Suprapubic skin (tissue), 4 donors: ENCODE measurements around the gene NOS3.

ENCODE experiments used
- EP300 ChIP-seq: sonication (generic); formaldehyde crosslinking; IDR thresholded peaks from one replicate; pipeline ENCODE4 v1.6.1; 2017; ENCODE audit warnings: antibody characterized with exemption
- POLR2A ChIP-seq, 2 donors: fragments of 450-650 bp; IDR thresholded peaks; one replicate each; pipeline ENCODE4 v1.6.1; 2017; ENCODE audit warnings: antibody characterized with exemption in 2 of 2, mild to moderate bottlenecking in 2 of 2, moderate library complexity in 2 of 2
- POLR2AphosphoS5 ChIP-seq, 3 donors: sonication (generic); formaldehyde crosslinking; IDR thresholded peaks; one replicate each; pipeline ENCODE4 v1.6.1; 2017; ENCODE audit warnings: antibody characterized with exemption in 3 of 3

DNA sequence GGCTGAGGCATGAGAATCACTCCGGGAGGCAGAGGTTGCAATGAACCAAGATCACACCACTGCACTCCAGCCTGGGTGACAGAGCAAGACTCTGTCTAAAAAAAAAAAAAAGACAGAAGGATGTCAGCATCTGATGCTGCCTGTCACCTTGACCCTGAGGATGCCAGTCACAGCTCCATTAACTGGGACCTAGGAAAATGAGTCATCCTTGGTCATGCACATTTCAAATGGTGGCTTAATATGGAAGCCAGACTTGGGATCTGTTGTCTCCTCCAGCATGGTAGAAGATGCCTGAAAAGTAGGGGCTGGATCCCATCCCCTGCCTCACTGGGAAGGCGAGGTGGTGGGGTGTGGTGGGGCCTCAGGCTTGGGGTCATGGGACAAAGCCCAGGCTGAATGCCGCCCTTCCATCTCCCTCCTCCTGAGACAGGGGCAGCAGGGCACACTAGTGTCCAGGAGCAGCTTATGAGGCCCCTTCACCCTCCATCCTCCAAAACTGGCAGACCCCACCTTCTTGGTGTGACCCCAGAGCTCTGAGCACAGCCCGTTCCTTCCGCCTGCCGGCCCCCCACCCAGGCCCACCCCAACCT is 1.3 kb downstream of the NOS3 start:
- TF ChIP-seq POLR2A (IDR thresholded peaks at IDR 0.05) (no peak), POLR2AphosphoS5 (IDR thresholded peaks at IDR 0.05) (no peak), EP300 (no peak)
